SW 1271 (cell line): Measurements from ENCODE around the gene KCNK13.
"Not testable (repeated sequence)": the region's sequence is repeated elsewhere in the genome, so short reads cannot be mapped to it uniquely, and the experiment has no call there.

Source experiments
- DNase-seq, 2 experiments: peaks; one replicate each; lab custom pipeline; 2025; lab: John Stamatoyannopoulos, UW

The KCNK13 gene

DNA sequence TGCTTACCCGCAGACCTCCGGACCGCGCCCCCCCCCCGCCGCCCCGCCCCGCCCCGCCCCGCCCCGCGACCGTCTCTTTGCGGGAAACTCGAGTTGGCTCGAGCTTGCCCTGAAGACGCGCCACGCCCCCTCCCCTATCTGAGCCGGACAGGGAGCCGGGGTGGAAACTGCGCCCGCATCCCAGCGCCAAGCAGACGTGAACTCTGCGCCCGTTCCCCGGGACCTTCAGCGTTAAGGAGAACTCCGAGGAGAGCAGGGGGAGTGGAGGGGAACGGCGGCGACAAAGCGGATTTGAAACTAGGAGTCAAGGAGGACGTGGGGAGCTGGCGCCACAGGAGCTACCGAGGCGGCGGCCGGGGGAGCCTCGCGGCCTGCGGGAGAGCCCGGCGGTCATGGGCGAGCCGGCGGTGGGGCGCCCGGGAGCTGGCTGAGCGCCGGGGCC is at the start of gene KCNK13:
KCNK13 (plus strand) TSS at position 310 of the 442 bp plus-strand sequence. CDS start 212 bp downstream, outside the sequence.
- no peak for DNase-seq

DNA sequence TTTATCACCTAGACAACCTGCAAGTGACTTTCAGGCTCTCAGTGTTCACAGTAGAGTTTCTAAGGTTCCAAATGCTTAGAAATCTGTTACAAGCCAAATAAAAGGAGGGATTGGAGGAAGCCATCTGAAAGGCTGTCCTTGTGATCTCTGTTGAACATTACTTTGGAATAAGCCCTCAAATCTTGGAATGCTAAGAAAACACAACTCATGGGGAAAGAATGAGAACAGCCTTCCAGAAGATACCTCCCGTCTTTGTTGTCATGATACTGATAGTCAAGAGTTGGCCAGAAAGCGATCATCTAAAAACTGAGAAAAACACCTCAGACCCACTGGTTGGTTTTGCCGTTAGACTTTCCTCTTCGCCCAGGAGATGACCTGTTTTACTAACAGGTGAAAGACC is 44.4 kb upstream of the KCNK13 start:
- DNase-seq: no peak

DNA sequence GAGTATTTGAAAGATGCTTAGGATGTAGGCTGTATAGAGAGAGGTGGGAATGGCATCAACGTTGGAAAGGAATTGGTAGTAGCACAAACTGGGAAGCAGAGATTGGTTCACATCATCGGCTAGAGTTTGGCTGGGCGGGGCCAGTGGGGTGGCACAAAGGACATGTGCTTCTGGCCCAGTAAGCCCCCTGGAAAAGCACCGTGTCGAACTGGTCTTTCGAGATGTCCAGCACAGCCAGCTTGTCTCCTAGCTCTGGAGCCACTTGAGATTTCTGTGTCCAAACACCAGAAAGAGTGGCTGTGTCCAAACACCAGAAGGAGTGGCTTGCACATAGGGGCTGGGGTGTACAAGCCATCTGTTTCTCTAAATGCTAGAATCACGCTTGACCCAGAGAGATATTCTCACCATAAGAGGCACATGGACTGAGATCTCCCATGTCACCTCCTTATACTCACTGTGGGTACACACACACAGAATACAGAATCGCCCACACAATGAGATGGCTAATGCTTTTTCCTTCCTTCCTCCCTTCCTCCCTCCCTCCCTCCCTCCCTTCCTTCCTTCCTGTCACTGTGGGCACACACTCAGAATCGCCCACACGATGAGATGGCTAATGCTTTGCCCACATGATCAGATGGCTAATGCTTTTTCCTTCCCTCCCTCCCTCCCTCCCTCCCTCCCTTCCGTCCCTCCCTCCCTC is 41.8 kb upstream of the KCNK13 start:
- DNase-seq: no peak

DNA sequence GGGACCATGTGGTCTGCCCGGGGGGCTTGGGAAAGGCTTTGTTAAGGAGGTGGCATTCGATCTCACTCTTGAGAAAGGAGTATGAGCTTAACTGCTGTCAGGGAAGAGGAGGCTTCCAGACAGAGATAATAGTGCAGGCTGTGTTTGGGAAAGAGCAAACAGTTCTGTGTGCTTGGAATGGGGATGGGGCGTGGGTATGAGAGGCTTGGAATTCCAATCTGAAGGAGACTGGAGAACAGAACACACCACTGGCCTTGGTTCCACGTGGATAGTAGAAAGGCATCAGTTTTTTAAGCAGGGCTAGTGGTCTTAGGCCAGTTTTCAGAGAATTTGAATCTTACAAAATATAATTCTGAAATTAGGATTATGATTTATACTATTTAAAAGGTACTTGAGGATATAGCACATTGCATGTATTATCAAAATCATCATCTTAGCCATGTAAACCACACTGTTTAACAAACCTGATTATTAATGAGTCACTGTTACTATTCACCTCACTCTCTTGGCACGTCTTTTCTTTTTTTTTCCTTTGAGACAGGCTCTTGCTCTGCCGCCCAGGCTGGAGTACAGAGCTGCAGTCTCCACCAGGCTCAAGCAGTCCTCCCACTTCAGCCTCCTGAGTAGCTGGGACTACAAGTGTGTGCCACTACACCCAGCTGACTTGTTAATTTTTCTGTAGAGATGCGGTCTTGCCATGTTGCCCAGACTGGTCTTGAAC is 38.5 kb upstream of the KCNK13 start:
- no peak for DNase-seq

DNA sequence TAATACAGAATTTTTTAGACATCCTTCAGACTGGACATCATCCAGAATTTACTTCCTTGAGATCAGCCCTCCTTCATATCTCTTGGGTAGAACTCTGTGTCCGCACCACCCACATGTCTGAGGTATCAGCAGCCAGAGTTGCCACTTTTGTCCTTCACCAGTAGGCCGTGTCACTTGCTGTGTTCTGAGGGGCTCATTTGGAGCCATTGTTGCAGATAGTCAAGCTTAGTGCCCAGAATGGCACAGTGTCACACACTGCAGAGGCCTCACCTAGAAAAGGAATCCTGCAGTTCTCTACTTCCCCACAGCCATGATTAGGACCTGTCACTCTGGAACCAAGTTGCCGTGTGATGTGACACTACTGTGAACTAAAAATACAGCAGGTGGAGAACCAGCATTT is 36.9 kb upstream of the KCNK13 start:
- no peak for DNase-seq

DNA sequence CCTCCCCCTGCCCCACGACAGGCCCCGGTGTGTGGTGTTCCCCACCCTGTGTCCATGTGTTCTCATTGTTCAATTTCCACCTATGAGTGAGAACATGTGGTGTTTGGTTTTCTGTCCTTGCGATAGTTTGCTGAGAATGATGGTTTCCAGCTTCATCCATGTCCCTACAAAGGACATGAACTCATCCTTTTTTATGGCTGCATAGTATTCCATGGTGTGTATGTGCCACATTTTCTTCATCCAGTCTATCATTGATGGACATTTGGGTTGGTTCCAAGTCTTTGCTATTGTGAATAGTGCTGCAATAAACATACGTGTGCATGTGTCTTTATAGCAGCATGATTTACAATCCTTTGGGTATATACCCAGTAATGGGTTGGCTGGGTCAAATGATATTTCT is 35.2 kb upstream of the KCNK13 start:
- DNase-seq: not testable (repeated sequence)

DNA sequence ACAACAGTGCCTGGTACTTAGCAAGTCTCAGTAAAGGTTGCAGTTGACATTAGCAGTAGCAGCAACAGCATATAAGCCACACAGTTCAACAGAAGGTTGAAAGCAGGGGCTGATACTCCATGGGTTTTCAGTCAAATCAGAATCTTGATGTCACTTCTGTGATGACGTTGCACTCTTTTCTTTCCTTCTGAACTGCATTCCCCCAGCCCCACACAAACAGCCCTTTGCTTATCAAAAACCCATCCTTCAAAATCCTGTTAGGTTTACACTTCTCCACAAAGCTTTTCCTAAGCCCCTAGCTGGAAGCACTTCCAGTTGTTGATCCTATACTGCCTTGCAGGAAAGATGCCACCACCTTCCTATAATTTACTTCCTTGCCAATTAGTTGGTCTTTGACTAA is 34.0 kb upstream of the KCNK13 start:
- no peak for DNase-seq

DNA sequence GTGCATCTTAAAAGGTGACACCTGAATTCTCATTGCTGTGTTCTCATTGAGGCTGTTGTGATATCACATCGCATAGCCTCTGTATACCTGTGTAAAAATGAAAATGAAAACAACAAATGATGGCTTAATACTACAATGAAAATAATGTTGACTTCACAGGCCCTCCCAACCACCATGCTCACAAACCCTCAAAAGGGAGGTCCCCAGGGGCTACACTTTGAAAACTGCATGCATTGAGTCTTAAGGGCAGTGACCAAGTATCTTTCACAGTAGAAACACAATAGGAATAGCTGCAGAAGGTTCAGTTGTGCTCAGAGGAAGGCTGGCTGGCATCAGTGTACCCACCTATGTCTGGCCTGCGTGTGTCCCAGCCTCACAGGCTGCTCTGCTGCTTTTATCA is 27.6 kb upstream of the KCNK13 start:
- no peak for DNase-seq

DNA sequence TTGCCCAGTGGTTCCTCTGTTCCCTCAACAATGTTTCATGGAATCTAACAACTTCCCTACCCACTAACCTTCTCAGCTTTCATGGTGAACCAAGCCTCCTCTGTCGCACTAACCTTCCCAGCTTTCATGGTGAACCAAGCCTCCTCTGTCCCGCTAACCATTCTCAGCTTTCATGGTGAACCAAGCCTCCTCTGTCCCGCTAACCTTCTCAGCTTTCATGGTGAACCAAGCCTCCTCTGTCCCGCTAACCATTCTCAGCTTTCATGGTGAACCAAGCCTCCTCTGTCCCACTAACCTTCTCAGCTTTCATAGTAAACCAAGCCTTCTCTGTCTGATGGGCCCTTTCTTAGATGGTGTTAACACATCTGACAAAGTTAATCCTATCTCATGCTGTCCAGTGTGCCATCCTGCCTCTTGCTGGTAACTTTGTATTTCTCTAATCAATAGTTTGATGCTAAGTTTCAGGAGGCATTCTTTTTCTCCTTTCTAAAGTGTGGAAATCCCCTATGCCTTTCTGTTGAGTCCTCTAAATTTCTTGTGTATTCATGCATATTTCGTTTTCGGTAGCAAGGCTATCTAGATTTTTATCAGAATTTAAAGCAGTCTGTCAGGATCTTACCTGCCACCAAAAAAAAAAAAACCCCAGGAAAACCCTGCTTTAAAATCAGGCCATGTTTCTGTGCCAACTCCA is 26.8 kb upstream of the KCNK13 start:
- no peak for DNase-seq

DNA sequence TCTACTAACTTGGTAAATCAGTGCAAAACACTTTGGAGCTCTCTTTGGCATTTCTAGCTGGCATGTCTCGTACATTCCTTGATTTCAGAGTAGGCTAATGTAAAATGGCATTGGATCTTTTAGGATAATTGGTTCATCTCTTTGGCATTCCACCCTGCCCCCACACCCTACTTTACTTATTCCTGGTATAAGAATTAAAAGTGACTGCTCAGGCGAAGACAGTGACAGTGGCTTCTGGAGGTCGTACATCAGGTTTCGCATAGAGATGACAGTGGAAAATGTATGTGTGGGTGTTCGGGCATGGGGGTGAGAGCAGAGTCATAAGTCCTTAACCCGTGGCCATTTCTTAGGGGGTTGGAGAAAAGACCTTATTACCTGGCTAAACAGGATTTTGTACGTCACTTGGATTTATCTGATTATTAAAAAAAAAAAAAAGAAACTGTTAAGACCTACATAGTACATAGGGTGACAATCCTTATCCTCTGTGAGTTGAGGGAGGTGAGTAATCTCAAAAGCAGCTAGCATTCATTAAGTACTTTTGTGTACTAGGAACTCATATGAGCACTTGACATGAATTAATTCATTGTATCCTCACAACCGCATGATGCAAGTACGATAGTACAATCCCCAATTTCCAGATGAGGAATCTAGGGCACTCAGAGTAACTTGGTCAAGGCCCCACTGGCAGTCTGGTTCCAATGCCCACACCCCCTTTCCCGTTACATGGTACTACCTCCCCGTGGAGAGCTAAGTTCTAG is 22.4 kb upstream of the KCNK13 start:
- DNase-seq: no peak

DNA sequence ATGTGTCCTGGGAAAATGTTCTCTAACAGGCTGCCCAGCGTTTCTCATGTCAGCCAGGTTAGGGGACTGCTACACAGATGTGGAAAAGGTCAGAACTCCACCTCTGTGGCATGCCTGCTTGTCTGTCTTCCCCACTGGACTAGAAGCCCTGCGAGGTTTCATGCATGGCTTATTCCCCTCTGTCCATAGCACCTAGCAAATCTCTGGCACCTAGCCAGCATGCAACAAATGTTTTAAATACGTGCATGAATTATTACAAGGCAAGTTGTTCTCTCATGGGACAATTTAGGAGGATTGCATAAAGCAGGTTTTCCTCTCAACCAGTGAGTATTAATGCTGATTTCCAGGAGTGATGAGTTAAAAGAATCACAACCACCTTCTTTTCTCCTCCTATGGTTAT is 21.4 kb upstream of the KCNK13 start:
- DNase-seq: no peak

DNA sequence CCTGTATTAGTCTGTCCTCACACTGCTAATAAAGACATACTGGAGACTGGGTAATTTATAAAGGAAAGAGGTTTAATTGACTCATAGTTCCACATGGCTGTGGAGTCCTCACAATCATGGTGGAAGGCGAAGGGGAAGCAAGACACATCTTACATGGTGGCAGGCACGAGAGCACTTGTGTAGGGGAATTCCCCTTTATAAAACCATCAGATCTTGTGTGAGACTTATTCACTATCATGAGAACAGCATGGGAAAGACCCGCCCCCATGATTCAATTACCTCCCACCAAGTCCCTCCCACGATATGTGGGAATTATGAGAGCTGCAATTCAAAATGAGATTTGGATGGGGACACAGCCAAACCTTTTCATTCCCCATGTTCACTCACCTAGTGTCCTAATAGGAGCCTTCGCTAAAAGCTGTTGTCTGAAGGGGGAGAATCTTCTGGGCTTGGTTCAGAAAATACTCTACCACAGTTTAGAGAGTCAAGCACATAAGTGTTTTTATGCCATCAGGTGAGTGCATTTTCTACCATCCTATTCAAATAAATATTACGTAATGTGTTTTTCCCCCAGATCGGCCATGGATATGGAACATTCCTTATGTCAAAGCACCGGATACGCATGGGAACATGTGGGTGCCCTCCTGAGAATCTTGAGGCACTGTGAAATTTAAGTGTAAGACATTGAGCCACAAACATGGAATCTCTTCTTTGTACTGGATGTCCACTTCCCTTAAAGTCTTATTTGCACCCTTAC is 19.1 kb upstream of the KCNK13 start:
- DNase-seq: no peak

DNA sequence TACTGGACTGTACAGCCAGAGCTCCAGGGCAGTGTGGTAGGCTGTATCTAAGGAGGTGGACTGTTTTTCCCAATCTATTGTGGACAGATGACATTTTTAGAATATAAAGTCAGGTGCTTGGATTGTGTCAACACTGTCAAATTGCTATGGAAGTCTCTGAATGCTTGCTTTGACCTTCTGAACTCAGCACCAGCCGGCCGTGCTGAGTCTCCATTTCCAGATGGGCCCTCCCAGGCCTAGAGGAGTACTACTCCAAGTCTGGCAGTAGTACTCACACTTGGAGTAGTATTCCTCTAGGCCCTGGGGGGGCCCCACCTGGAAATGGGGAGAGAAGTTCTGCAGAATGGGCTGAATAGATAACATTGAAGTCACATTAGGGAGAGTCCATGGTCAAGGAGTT is 16.2 kb upstream of the KCNK13 start:
- no peak for DNase-seq

DNA sequence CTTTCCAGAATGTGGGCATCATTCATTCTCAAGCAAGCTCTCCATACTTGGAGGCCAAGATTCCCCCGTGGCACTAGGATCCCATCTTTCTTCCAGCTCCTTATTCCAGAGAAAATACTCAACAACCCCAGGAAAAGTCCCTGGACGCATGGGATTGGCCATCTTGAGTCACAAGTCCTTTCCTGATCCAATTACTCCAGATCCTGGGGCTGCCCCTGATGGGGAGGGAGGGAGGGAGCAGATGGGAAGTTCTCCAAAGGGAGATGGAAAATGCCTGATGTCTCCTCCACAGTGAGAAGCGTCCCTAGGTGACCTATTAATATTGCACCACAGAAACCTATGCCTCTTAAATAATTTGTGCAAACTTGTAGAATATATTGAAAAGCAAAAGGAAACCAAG is 12.4 kb upstream of the KCNK13 start:
- no peak for DNase-seq

DNA sequence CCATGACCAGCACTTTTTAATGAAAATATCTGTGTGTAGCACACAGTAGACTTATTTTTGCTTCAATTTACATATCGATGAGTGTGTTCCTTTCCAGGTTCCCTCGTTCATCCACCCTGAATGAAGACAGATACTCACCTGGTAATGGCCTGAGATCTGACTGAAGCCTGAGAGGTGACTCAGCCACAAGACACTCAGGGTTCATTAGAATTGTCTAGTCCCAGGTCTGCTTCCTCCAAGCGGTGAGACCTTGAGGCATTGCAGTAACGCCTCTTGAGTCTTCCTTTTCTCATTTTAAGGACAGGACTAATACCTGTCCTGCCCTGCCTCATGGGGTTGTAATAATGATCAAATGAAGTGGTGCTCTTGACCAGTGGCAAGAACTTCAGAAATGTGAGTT is 11.5 kb upstream of the KCNK13 start:
- DNase-seq: no peak

DNA sequence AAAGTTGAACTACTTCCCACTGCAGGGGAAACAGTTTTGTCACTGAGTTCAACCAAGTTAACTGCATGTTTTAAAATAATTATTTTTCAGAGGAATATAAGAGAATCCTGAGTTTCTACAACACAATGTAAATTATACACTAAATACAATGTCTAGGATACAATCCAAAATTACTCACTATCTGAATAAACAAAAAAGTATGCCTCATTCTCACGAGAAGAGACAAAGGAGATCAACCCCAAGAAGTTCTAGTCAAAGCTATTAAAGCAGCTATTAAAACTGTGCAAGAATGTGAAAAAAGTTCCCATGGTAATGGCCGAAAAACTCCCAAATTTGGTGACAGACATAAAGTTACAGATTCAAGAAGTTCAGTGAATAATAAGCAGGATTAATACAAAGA is 8.8 kb upstream of the KCNK13 start:
- DNase-seq: no peak

DNA sequence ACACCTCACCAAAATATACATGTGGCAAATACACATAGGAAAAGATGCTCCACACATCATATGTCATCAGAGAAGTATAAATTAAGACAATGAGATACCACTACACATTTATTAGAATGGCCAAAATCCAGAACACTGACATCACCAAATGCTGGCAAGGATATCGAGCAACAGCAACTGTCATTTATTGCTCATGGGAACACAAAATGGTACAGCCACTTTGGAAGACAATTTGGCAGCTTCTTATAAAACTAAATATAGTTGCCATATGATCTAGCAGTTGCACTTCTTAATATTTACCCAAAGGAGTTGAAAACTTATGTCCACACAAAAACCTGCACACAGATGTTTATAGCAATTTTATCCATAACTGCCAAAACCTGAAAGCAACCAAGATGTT is 7.0 kb upstream of the KCNK13 start:
- no peak for DNase-seq

DNA sequence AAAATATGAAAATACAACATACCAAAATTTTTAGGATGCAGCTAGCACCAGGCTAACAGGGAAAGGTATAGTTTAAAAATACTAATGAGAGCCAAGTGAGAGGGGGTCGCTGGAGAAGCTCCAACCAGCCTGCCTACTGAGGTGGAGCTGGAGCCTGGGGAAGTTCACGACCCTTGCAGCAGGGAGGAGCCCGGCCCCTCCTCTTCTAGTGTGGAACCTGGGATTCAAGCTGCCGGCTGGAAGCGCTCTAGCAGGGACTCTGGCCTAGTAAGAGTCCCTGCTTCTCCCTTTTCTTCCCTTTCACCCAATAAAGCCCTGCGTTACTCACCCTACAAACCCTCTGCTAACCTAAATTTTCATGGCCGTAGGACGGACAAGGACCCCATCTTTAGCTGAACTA is 5.0 kb upstream of the KCNK13 start:
- no peak for DNase-seq

DNA sequence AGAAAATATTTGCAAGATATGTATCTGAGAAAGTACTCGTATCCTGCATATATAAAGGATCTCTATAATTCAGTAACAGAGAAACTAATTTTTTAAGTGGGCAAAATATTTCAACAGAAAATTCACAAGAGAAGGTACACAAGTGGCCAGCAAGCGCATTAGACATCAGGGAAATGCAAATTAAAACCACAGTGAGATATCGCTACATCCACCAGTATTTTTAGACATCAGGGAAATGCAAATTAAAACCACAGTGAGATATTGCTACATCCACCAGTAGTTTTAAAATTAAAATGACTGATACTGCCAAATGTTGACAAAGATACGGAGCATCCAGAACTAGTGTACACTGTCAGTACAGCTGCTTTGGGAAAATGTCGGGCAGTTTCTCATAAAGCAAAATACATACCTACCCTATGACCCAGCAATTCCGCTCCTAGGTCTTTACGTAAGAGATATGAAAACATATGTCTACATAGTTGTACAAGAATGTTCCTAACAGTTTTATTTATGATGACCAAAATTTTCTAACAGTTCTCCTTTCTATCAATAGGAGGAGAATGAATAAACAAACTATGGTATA is 2.8 kb upstream of the KCNK13 start:
- DNase-seq: no peak

DNA sequence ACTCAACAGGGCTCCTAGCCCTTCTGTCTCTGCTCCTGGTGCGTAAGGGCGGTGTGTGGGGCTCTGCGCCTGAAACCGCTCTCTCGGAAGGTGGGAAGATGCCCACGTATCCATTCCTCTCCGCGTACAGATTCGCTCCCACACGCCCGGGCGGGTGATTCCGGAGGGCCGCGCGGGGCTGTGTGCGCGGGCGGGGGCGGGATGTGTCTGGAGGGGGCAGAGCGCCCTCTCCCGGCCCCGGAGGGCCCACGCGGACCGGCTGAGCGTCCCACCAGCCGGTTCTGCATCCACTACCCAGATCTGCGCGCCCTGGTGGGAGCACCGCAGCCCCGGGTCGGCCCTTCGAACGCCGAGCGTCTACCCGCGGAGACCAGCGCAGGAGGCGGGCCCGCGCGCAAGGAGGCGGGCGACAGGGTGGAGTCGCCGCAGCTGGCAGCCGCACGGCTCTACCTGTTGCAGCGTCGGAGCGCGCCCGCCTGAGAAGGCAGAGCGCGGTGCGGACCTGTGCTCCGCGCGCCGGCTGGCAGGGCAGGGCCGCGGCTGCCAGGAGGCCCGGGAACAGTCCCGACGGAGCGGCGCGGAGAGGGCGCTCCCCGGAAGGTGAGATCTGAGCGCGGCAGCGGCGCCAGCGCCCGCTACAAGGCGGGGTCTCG is 1.4 kb upstream of the KCNK13 start:
- DNase-seq: peak; percentile 59 to 60
